Ramos (cell line): Measurements from ENCODE around the gene TXNDC16.
"Not testable (repeated sequence)": the region's sequence is repeated elsewhere in the genome, so short reads cannot be mapped to it uniquely, and the experiment has no call there.

Experiments
- in situ Hi-C: fragments of 300-500 bp; cut with MboI; formaldehyde crosslinking; loops from one replicate; pipeline ENCODE4 v1.14.3; 2022; ENCODE audit warnings: low sequenced_read_pairs; ENCODE audit not compliant: unreplicated experiment

Gene TXNDC16

DNA sequence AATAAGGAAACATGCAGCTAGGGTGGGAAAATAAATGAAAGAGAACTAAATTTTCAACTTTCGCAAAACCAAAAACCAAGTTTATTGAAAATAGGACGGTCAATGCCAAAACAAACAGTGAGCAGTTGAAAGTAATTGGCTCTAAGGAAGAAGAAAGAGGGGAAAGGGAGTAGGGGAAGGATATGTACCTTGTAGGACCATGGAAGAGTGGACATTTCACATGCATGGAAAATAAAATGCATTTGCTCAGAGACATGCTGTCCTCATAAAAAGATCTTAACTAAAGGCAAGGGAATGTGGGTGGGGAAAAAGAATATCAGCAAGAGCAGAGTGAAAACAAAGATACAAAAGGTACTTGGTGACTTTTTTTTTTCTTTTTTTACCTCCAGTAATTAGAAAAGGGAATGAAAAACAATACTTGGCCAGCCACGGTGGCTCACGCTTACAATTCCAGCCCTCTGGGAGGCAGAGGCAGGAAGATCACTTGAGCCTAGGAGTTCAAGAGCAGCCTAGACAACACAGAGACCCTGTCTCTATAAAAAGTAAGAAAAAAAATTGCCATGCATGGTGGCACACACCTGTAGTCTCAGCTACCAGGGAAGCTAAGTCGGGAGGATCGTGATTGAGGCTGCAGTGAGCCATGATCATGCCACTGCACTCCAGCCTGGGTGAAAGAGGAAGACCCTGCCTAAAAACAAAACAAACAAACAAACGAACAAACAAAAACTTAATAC is 6.6 kb downstream of the TXNDC16 start:
- in situ Hi-C loops: no loop called here

DNA sequence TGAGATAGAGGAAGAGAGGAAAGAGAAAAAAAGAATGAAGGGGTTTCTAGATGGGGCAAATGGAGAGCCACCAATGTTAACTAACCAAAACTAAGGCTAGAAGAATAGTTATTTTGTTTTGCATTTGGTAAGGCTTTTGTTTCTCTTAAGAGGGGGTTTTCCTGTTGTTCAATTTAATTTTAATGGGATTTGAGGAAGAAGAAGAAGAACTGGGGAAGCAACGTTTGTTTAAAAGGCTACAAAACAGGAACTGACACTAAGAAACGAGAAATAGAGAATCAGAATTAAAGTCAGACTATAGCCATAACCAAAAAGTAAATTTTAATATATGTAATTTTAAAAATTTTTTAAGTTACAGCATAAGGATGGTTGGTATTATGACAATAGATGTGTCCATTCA is 13.7 kb downstream of the TXNDC16 start:
- in situ Hi-C loops: no loop called here

DNA sequence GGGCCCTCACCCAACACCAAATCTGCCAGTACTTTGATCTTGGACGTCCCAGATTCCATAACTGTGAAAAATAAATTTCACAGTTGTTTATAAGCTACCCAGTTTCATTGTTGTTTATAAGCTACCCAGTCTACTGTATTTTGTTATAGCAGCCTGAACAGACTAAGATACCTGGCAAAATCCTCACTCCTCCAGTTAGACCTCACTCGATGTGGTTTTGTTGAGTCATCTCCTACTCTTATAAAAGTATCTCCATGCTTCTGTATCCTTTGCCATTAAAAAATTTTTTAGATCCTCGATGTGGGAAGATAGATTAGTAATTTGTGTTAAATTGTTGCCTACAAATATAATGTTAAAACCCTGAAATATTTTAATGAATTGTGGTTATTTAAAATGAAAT is 16.0 kb downstream of the TXNDC16 start:
- in situ Hi-C loops: no loop called here

DNA sequence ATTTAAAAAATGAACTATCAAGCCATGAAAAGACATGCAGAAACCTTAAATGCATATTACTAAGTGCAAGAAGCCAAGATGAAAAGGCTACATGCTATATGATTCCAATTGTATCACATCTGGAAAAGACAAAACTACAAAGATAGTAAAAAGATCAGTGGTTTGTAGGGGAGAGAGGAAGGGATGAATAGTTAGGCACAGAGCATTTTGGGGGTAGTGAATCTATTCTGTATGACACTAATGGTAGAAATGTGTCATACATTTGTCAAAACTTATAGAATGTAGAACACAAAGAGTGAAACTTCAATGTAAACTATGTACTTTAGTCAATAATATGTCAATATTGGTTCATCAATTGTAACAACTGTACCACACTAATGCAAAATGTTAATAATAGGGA is 20.8 kb downstream of the TXNDC16 start:
- in situ Hi-C loops: no loop called here

DNA sequence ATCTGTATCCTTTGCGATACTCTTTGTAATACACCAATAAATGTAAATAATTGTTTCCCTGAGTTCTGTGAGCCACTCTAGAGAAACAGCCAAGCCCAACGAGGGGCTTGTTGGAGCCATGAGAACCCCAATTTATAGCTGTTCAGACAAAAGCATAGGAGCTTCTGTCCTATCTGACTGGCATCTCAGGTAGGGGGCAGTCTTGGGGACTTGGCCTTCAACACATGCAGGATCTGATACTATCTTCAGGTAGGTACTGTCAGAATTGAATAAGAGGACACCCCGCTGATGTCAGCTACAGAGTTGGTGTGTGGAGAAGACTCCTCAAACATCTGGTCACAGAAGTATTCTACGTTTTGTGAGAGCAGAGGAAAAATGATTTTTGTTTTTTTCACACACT is 25.3 kb downstream of the TXNDC16 start:
- in situ Hi-C loops: no loop called here

DNA sequence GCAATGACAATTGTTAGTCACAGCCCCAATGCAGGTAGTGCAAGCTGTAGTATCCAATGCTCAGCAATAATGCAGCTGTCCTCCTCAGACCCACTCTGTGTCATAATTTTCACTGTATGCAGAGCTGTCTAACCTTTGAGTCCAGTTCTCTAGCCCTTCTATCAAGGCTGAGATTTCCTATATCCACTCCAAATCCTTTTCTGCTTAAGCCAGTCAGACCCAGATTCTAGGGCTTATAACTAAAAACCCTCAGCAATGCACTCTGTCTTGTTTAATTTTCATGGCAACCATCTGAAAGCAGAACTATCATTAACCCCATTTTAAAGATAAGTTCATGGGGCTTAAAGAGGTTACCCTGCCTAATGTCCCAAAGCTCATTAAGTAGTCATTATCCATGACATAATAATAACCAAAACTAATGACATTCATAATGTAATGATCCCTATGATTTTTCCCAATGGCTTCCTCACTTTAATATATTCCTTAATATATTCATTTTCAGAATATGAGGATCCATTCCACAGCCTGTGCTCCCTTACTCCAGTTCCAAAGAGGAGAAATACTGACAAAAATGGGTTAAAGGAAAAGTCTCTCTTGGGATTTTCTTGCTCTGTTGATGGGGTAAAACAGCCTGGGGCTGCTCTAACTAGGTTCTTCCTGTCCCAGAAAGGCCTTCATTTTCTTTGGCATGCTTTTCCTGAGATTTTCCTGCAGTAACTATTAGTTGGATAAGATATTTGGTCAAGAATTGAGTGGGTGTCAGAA is 29.5 kb downstream of the TXNDC16 start:
- in situ Hi-C loops: no loop called here

DNA sequence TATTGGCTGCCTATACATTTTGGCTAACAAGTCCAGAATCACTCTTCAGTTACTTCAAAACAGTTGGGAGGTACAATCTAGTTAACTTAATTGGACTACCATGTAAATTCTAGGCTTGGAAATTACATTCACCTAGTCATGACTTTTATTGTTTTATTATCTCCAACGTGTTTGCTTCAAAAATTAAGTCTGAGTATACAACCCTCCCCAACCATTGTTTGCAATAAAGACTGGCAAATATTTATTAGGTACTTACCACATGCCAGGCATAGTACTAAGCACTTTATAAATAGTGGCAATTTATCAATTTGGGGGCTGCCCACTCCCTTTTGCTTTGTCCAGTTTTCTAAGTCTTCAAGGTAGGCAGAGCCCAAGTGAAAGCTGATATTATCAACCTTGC is 30.3 kb downstream of the TXNDC16 start:
- in situ Hi-C loops: no loop called here

DNA sequence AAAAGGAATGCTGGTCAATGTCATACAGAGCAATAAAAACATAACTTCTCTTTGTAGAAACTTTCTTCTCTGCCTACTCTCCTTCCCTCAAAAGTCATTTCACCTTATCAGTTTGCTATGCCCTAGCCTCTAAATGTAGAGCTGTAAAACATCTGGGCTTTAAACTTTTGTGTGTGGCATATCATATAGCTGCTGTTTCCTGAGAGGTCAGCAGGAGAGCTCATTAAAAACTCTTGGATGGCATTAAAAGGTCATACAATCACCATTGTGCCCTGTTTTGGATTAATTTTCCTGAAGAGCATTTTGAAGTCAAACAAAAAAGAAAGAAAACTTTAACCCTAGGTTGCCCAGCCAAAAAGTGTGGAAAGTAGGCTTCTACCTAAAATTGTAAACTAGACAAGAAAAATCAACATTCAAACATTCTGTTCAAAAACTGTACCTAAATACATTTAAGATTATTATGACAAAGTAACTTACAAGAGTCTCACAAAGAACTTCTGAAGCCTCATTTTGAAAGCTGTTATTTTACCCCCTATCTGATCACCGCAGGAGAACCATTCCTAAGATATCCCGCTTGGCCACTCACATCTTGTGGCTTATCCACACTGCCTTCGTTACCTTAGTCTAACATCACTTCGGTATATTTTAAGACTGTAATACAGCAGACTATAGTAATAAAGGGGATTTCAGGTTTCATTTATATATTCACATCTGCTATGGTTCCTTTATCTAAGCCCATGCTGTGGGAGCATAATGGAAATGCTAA is 38.1 kb downstream of the TXNDC16 start:
- in situ Hi-C loops: no loop called here

DNA sequence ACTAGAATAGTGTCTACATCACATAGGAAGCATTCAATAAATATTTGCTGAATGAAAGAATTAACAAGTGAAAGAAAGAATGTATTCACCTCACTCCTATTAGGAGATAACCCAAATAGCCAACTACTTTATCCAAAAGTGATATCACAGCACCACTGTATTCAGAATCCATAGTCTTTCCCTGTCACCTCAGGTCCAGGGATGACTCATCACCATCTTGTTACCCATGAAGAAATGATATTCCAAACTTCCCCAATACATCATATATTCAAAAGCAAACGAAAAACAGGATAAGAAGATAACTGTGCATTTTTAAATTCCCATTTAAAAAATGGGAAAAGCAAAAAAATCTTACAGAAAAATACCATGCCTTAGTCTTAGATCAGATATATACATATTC is 39.1 kb downstream of the TXNDC16 start:
- in situ Hi-C loops: no loop called here

DNA sequence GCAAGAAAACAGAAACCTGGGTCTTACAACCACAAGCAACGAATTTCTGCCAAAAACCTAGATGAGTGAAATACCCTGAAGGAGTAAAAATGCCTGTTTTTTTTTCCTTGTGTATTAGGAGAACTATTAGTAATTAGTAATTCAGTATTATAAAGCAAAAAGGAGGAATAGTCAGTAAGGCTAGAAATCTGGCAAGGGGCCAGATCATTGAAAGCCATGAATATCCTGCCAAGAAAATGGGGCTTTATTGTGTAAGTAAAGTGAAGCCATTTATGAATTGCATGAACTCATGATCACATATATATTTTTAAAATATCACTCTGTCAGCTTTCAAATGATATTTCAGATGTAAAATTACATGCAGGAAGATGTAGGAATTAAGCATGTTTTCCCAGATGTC is 57.9 kb downstream of the TXNDC16 start:
- in situ Hi-C loops: no loop called here

DNA sequence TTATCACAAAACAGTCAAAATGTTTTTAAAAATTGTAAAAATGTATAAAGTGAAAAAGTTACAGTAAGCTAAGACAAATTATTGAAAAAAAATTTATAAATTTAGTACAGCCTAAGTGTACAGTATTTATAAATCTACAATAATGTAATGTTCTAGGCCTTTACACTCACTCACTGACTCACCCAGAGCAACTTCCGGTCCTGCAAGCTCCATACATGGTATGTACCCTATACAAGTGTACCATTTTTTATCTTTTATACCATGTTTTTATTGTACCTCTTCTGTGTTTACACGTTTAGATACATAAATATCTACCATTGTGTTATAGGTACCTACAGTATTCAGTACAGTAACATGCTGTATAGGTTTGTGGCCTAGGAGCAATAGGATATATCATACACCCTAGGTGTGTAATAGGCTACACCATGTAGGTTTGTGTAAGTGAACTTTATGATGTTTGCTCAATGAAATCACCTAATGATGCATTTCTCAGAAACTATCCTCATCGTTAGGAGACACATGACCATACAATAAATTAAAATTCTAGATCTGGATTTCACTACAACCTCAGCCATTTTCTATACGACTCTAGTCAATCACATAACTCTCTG is 66.8 kb downstream of the TXNDC16 start:
- in situ Hi-C loops: no loop called here

DNA sequence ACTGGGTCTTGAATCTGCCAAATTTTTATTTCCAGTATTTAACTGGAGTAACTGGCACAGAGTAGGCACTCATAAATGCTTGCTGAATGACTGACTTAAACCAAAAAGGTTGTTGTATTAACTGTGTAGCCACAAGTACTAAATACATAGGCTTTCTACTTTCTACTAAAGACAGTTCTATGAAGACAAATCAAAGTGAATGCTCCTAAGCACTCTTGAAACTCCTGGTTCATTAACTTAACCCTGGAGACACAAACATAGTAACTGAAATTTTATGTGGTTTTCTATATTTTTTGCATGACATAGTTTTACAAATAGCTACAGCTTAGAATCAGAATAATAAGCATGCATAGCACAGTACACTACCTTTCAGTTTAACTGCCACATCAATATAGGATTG is 70.4 kb downstream of the TXNDC16 start:
- in situ Hi-C loops: no loop called here

DNA sequence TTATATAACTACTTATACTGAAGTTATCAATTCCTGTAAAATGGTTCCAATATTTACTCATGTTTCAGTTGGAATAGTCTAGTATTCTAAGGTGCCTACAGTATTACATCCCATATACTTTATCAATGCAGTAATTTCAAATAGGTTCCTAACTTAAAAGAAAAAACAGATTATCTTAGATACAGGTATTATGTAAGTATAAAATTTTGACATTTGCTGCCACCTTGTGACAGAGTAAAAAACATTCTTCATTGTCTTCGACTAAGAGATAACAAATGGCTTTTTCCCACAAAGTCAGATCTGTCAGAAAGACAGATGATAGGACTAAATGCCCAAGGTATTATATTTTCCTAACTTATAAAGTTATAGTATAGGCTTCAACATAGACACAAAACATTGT is 78.7 kb downstream of the TXNDC16 start:
- in situ Hi-C loops: no loop called here

DNA sequence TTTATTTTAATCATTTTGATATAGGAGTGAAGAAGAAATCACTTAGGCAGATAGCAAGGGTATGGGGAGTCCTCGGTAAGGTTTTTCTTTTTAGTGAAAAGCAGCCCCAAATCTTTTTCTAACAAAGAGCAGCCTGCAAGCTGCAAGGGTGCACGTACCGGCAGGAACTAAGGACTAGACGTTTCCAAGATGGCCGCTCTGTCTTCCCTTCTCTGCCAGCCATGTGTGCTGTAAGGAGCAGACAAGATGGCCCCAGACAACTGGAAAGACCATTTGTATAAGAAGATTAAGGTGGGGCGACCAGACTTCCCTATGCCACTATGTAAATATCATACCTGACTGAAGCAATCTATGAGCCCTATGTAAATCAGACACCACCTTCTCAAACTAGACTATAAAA is 79.6 kb downstream of the TXNDC16 start:
- in situ Hi-C loops: no loop called here

DNA sequence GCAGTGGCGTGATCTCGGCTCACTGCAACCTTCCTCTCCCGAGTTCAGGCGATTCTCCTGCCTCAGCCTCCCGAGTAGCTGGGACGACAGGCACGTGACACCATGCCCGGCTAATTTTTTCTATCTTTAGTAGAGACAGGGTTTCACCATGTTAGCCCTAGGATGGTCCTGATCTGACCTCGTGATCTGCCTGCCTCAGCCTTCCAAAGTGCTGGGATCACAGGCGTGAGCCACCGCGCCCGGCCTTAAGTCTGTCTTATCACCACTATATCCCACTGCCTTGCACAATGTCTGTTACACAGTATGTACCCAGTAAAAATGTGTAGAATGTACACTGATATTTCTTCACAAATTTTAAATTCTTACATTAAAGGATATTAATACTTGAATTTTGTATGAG is 80.1 kb downstream of the TXNDC16 start:
- in situ Hi-C loops: not testable (repeated sequence)

DNA sequence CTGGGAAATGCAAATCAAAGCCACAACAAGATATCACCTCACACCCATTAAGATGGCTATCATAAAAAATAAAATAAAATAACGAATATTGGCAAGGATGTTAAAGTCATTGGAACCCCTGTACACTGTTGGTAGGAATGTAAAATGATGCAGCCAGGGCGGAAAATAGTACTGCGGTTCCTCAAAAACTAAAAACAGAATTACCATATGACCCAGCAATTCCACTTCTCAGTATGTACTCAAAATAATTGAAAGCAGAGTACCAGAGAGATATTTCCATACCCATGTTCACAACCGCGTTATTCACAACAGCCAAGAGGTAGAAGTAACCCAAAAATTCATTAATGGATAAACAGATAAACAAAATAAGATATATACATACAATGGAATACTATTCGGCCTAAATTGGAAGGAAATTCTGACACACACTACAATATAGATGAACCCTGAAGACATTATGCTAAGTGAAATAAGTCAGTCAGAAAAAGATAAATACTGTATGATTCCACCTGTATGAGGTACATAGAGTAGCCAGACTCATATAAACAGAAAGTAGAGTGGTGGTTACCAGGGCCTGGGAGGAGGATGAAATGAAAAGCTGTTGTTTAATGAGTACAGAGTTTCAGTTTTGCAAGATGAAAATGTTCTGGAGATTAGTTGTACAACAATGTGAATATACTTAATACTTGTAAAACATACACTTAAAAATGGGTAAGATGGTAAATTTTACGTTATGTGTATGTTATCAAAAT is 84.6 kb downstream of the TXNDC16 start:
- in situ Hi-C loops: no loop called here

DNA sequence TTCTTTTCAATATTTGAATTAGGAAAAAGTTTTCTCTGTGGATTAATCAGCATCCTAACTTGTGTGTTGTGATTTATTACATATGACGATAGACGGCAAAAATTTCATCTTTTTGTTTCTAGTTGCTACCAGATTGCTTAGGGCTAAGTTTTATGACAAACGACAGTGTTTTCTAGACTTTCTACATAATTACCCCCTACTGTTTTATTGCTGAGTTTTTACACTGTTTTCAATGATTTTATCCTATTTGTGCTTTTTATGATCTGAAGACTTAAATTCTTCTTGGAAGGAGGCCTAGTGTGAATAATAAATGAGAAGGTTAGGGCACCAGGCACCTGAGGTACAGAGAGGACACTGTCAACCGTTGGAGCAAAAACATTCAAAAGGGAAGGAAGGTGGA is 88.1 kb downstream of the TXNDC16 start:
- in situ Hi-C loops: no loop called here

DNA sequence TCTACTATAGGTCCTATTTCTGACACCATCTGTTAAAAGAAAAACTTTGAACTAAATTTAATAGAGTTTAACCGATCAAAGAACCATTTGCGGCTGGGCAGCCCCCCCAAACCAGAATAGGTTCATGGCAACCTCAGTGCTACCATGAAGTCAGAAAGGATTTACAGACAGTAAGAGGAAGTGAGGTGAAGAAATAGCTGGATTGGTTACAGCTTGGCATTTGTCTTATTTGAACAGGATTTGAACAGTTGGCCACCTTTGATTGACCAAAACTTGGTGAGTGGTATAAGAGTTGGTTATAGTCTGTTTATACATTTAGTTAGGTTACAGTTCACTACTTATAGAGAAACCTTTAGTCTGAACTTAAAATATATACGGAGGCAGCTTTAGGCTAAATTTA is 88.9 kb downstream of the TXNDC16 start:
- in situ Hi-C loops: no loop called here

DNA sequence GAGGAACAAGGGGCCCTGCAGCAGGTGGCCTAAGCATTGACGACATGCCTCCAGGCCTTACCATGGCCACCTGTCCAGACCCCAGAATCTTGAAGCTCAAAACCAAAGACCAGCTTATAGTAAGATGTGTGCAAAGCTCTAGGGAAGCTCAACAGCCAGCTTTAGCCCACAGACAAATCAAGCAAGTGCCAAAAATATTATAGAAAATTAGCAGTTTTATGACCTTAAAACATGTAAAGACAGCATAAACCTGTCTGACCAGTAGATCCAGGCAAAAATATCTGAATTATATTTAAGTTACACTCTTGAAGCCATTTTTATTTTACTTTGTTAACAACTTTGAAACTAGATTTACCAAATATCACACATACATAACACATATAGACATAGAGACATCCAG is 90.6 kb downstream of the TXNDC16 start:
- in situ Hi-C loops: no loop called here

DNA sequence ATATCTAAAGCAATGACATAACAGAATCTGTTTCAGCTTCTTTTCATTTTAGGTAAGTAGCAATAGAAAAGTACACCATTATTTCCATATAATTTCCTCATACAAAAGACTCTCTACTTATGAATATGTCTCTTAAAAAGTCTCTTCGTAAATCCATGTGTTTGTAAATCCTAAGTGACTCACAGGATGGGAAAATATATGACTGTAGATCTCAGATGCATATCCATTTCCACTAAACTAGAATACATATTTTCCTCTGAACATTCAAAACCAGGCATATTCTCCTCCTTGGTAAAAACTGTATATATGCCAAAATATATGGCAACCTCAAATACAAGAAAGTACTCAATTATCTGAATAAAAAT is 93.6 kb downstream of the TXNDC16 start:
- in situ Hi-C loops: no loop called here
